HG03565 (cell line): ENCODE data around the gene PES1.
"Not testable (repeated sequence)": the region's sequence is repeated elsewhere in the genome, so short reads cannot be mapped to it uniquely, and the experiment has no call there.

Experiments used
- ATAC-seq: cut with Tn5 transposase; IDR thresholded peaks from one replicate; pipeline ENCODE4 v1.9.1; 2021; ENCODE audit warnings: mild to moderate bottlenecking, moderate library complexity; ENCODE audit not compliant: unreplicated experiment

The PES1 gene

GRCh38 chr22:30591588-30592359, at the start of gene PES1:
Gene PES1 (minus strand): TSS chr22:30591910. CDS start chr22:30591833, 77 bp downstream.
- peak; percentile 93 for ATAC-seq

GRCh38 chr22:30640839-30641430, 49.2 kb upstream of the PES1 start:
- no peak for ATAC-seq

- no peak for ATAC-seq
These were observed 48.7 kb upstream of the PES1 start for GRCh38 chr22:30640361-30640760.

GRCh38 chr22:30637701-30638114, 46.0 kb upstream of the PES1 start:
- no peak for ATAC-seq

GRCh38 chr22:30636226-30637077, 44.7 kb upstream of the PES1 start:
- ATAC-seq = no peak

GRCh38 chr22:30635273-30636225, 43.8 kb upstream of the PES1 start, which contains the start of gene SLC35E4:
Gene SLC35E4 (plus strand): TSS chr22:30635781. CDS start chr22:30636451, 670 bp downstream.
- ATAC-seq = peak; percentile 38

GRCh38 chr22:30634471-30635233, 42.9 kb upstream of the PES1 start:
- peak; percentile 50 for ATAC-seq

- ATAC-seq = not testable (repeated sequence)
These were observed 39.8 kb upstream of the PES1 start for GRCh38 chr22:30631469-30631868.

GRCh38 chr22:30628491-30628890, 36.8 kb upstream of the PES1 start:
- ATAC-seq = no peak

- no peak for ATAC-seq
These were observed 35.8 kb upstream of the PES1 start for GRCh38 chr22:30627471-30627870.

GRCh38 chr22:30626413-30626812, 34.7 kb upstream of the PES1 start:
- ATAC-seq = no peak

- not testable (repeated sequence) for ATAC-seq
These were observed 28.2 kb upstream of the PES1 start for GRCh38 chr22:30619909-30620308.

- no peak for ATAC-seq
These were observed 26.1 kb upstream of the PES1 start for GRCh38 chr22:30617819-30618218.

- ATAC-seq = no peak
These were observed 23.8 kb upstream of the PES1 start for GRCh38 chr22:30615543-30615954.

GRCh38 chr22:30614879-30615278, 23.2 kb upstream of the PES1 start:
- no peak for ATAC-seq

- no peak for ATAC-seq
These were observed 22.6 kb upstream of the PES1 start for GRCh38 chr22:30614268-30614667.

GRCh38 chr22:30612789-30613188, 21.1 kb upstream of the PES1 start:
- no peak for ATAC-seq

- ATAC-seq = no peak
These were observed 19.5 kb upstream of the PES1 start for GRCh38 chr22:30611197-30611596.

- ATAC-seq = no peak
These were observed 18.6 kb upstream of the PES1 start for GRCh38 chr22:30610299-30610698.
